Endometrial microvascular endothelial cells (primary cell): ENCODE data around the gene MAP3K9. TPM values are rescaled to one million over a fixed set of nuclear protein-coding genes. Genes with fewer than 3 reads are reported as not detected.

ENCODE experiments used
- total RNA-seq: library from RNA; depleted of rRNA; stranded (reverse); fragments of >200 nt; gene quantifications from one replicate; pipeline ENCODE4 v1.2.3, GENCODE V29; 2015; ENCODE audit errors: inconsistent ontology term

The MAP3K9 gene
- total RNA-seq, 1 donor from 2014 or later, result not detected

Other genes starting within 250 kb of the MAP3K9 start
- gene MED6, start 208.9 kb downstream of the MAP3K9 start, total RNA-seq, result 31.1 TPM
- gene TTC9, start 167.6 kb downstream of the MAP3K9 start, total RNA-seq, result not detected
- 19.1 TPM for gene PCNX1, start 97.9 kb upstream of the MAP3K9 start, total RNA-seq